Measurements from ENCODE around the gene MYOM3.
"Not testable (repeated sequence)": the region's sequence is repeated elsewhere in the genome, so short reads cannot be mapped to it uniquely, and the experiment has no call there.

MYOM3 gene

GRCh38 chr1:24069817-24070216 is 42.1 kb downstream of the MYOM3 start:
- no peak for DNase-seq

- DNase-seq, result no peak
These were observed 44.0 kb downstream of the MYOM3 start for GRCh38 chr1:24067978-24068377.

DNA sequence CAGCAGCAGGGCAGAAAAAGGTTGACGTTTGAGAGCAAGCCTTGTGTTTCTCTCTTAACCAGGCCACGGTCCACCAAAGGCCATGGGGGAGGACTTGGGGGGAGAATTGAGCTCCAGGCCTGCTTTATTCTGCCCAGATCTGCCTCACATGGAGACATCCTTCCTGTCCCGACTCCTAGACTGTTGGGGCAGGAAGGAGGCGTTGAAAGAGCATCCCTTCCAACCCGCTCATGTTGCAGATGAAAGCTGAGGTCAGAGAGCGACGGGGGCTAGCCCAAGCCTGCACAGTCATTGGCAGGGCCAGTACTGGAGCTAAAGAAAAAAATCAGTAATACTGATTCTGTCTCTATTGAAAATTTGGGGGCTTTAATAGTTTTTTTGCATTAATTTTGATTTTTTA is 46.6 kb downstream of the MYOM3 start:
- DNase-seq, result no peak

- no peak for DNase-seq
These were observed 49.7 kb downstream of the MYOM3 start for GRCh38 chr1:24062221-24062620.

DNA sequence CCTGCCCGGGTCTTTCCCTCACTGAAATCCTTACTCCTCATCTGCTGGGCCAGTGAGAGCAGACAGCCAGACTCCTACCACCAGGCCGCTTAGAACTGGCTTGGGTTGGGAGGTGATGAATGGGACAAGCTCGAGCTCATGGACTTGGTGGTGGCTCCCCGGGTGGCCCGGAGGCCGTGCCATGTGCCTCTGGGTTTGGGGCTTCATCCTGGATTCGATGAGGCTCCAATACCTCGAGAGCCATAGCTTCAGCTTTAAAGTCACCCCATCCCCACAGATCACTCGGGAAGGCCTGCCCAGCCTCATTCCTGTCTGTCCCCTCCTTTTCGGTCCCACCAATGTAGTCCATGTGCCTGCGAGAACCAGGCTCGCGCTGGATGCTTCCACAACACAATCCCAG is 51.5 kb downstream of the MYOM3 start:
- DNase-seq, result no peak

DNA sequence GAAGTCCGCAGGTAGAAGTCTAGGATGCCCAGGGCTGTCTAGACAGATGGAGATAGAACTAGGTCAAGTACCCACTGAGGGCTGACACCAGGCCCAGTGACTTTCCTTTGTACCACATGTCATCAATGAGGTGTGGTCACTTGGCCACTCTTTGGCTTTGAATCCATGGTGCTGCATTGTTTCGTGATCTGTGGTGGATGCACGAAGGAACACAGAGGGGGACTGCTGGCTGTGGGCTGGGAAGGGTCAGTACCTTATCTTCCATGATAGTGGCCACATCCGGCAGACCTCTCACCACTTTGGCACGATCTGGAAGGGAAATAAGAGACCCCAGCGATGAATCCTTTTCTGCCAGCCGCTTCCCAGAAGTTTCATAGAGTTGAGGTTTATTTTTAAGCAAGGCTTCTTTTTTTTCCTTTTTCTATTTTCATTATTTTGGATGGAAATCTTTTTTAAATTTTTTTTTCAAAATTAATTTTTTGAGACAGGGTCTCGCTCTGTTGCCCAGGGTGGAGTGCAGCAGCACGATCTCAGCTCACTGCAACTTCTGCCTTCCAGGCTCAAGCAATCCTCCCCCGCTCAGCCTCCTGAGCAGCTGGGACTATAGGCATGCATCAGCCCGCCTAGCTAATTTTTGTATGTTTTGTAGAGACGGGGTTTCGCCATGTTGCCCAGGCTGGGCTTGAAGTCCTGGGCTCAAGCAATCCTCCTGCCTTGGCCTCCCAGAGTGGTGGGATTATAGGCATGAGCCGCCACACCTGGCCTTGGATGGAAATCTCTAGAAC is 53.1 kb downstream of the MYOM3 start:
- no peak for DNase-seq

- DNase-seq, result no peak
These were observed 54.8 kb downstream of the MYOM3 start for GRCh38 chr1:24057171-24057570.

GRCh38 chr1:24055681-24056080 is 56.3 kb downstream of the MYOM3 start:
- no peak for DNase-seq

DNA sequence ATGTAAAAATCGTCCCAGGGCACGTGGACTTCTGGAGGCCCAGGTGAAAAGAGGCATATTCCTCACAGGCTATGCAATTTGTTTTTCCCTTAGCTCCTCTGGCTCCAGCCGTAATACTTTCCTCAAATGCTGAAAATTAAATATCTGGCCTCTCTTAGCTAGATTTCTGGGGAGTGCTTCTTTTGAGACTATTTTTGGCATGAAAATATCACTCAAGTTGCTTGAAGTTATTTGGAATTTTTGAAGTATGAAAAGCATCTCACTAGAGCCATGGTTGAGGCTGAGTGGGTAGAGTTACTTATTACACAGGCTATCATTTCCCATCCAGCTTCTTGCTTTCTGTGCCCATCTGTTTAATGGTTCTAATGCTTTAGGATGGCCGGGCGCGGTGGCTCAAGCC is 59.7 kb downstream of the MYOM3 start:
- no peak for DNase-seq

GRCh38 chr1:24051206-24051945 is 60.6 kb downstream of the MYOM3 start:
- DNase-seq, result peak; percentile 62

DNA sequence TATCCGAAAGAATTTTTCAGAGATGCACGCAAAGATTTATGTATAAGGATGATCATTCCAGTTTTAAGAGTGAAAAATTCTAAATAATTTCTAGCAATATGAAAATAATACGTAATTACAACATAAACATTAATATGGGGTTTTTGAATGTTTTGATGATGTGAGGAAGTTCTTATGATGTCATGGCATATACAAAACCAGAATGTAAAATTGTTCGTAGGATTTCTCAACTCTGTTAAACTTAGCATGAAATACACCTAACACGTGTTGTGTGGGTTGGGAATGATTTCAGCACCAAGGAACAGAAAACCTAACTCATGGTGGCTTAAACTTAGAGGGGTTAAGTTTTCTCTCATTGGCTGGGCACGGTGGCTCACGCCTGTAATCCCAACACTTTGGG is 62.2 kb downstream of the MYOM3 start:
- no peak for DNase-seq

DNA sequence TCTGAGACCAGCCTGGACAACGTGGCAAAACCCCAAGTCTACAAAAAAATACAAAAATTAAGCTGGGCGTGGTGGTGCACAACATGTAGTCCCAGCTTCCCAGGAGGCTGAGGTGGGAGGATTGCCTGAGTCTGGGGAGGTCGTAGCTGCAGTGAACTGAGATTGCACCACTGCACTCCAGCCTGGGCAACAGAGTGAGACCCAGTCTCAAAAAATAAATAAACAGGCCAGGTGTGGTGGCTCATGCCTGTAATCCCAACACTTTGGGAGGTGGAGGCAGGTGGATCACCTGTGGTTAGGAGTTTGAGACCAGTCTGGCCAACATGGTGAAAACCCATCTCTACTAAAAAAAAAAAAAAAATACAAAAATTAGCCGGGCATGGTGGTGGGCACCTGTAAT is 63.0 kb downstream of the MYOM3 start:
- not testable (repeated sequence) for DNase-seq

- DNase-seq, result no peak
These were observed 63.6 kb downstream of the MYOM3 start for GRCh38 chr1:24048205-24048869.

DNA sequence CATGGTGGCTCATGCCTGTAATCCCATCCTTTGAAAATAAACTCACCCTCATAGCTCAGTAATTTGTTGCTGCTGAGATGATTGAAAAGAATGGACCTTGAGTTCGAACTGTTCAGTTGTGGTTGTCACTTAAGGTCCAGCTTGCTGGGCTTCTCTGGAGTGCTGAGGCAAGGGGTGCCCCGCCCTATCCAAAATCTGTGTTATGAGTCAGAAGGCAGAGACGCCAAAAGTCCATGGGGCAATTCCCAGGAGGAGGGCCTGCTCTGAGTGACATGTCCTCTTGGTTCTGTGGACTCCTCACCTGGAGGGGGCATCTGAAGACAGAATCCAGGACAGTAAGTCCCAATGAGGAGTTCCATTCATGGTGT is 64.8 kb downstream of the MYOM3 start:
- no peak for DNase-seq

DNA sequence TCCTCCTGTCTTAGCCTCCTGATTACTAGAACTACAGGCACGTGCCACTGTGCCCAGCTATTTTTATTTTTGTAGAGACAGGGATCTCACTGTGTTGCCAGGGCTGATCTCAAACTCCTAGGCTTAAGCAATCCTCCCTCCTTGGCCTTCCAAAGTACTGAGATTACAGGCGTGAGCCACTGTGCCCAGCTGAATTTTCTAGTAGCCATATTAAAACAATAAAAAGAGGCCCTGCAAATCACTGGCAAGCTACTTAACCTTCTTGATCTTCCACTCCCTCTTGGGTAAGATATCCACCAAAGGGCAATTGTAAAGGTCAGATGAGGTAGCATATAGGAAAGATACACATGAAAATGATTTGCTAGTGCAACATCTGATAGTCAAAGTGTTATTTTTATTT is 66.2 kb downstream of the MYOM3 start:
- no peak for DNase-seq

DNA sequence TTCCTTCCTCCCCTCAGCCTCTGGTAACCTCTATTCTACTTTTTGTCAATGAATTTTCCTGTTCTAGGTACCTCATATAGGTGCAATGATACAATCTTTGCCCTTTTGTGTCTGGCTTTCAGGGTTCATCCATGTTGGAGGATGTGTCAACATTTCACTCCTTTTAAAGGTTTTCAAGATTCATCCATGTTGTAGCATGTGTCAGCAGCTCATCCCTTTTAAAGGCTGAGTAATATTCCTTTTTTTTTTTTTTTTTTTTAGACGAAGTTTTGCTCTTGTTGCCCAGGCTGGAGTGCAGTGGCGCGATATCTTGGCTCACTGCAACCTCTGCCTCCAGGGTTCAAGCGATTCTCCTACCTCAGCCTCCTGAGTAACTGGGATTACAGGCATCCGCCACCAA is 67.3 kb downstream of the MYOM3 start:
- DNase-seq, result not testable (repeated sequence)

DNA sequence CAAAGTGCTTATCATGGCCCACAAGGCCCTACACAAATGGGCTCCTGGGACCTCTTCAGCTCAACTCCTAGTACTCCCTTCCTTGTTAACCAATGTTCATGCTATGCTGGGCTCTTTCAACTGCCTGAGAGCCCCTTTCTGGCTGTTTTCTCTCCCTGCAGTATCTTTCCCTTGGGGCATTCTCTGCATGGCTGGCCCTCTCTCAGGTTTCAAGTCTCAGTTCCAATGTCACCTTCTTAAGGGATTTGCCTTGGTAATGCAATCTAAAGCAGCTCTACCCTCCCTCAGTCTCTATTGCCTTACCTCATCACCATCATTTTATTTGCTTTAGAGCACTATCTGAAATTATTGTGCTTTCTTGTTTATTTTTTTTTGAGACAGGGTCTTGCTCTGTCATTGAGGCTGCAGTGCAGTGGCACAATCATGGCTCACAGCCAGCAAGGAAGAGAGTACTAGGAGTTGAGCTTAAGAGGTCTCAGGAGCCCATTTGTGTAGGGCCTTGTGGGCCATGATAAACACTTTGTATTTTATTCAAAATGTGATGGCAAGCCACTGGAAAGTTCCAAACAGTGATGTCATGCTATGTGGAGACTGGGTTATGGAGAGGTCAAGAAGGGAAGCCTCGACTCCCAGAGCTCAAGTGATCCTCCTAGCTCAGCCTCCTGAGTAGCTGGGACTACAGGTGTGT is 68.4 kb downstream of the MYOM3 start:
- peak; percentile 91 for DNase-seq

DNA sequence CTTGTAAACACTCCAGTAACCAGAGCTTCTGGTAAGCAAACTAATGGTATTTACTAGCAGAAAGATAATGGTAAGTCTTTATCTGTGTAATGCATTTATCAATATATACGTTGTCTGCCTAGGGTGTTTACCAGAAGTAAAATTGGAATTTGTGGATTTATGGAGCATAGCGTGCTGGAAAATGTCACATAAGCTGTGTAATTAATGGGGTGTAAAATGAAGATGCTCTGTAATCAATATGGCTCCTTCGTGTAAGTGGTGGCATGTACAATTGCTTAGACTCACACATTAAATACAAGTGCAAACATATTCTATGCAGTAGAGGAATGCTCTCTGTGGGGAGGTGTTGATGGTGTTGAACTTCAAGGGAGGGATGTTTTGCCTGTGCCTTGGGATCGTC is 69.6 kb downstream of the MYOM3 start:
- DNase-seq, result no peak

DNA sequence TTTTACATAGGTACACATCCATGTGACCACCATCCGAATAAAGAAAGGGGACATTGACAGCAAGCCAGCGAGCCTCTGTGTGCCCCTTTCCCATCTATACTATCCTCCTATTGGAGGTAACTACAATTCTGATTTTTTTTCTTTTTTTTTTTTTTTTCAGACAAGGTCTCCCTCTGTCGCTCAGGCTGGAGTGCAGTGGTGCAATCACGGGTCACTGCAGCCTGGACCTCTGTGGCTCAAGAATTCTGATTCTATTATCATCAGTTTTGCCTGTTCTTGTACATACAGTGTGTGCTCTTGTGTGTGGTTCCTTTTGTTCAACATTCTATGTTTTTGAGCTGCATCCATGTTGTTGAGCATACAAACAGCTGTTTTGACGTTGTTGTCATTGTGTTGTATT is 75.8 kb downstream of the MYOM3 start:
- no peak for DNase-seq

GRCh38 chr1:24032981-24033380 is 79.0 kb downstream of the MYOM3 start:
- DNase-seq, result no peak

DNA sequence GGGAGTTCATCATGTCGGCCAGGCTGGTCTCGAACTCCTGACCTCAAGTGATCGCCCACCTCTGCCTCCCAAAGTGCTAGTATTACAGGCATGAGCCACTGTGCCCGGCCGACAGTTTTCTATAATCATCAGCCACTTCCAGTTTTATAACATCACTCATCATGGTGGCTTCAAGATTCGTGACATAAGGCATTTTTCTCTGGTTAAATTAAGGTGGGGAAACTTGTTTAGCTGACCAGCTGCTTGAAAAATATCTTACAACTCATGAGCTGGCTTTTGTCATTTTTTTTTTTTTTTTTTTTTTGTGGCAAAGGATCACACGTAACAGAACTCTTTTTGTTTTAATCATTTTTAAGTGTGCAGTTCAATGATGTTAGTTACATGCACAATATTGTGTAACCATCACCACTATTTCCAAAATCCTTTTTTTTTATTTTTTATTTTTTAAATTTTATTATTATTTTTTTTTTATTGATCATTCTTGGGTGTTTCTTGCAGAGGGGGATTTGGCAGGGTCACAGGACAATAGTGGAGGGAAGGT is 80.9 kb downstream of the MYOM3 start:
- not testable (repeated sequence) for DNase-seq

- DNase-seq, result peak; percentile 27
These were observed 84.0 kb downstream of the MYOM3 start for GRCh38 chr1:24027838-24028468.
